Bronchial epithelial cell (primary cell): ENCODE results near the gene FAM204A. TPM values are rescaled to one million over a fixed set of nuclear protein-coding genes. Genes with fewer than 3 reads are reported as not detected.

Experiments used
- DNase-seq: peaks from one replicate; pipeline ENCODE4 v3.0.0-alpha.2; 2010; ENCODE audit warnings: low read depth
- FAIRE-seq: peaks from 2 replicates; lab custom pipeline; 2011; peaks lifted over from hg19 to GRCh38; lab: Jason Lieb, UNC
- H3K27me3 ChIP-seq: 2 replicates; pipeline ENCODE4 v1.5.1; 2011; ENCODE audit warnings: low read length; ENCODE audit not compliant: control insufficient read depth, insufficient read depth
- H3K36me3 ChIP-seq: 2 replicates; pipeline ENCODE4 v1.5.1; 2011; ENCODE audit warnings: low read length; ENCODE audit not compliant: control insufficient read depth, insufficient read depth
- H3K4me3 ChIP-seq: 2 replicates; pipeline ENCODE4 v1.5.1; 2011; ENCODE audit warnings: mild to moderate bottlenecking, low read depth, low read length, control low read depth
- CTCF ChIP-seq: IDR thresholded peaks from 2 replicates; pipeline ENCODE4 v1.5.1; 2011; ENCODE audit warnings: mild to moderate bottlenecking, moderate library complexity, low read length, control low read depth, inconsistent platforms; ENCODE audit not compliant: insufficient read depth, severe bottlenecking
- total RNA-seq: library from RNA; depleted of rRNA; stranded (reverse); fragments of >200 nt; gene quantifications from 2 replicates; pipeline ENCODE4 v1.2.1, GENCODE V29; 2014

Gene FAM204A
- total RNA-seq, 1 donor from 2014 or later = 51.9 TPM

GRCh38 chr10:118278649-118279048 lies 63.5 kb downstream of the FAM204A start:
- no peak for TF ChIP-seq CTCF
- Histone ChIP-seq H3K27me3 (no peaks in the 10 kb centered on the region), H3K36me3 (no peaks in the 10 kb centered on the region), H3K4me3 (no peak overlapping the region)
- DNase-seq = peak; percentile 76
- no peak for FAIRE-seq

- FAIRE-seq (no peak), DNase-seq (no peak)
- no peak overlapping the region for H3K4me3 ChIP-seq
- no peaks in the 10 kb centered on the region for H3K27me3 ChIP-seq
- TF ChIP-seq CTCF = no peak
- H3K36me3 ChIP-seq = no peaks in the 10 kb centered on the region
These were observed 64.3 kb downstream of the FAM204A start for GRCh38 chr10:118277871-118278270.

GRCh38 chr10:118276727-118277126 lies 65.4 kb downstream of the FAM204A start:
- H3K4me3 ChIP-seq = no peak overlapping the region
- no peak for TF ChIP-seq CTCF
- DNase-seq = no peak
- H3K36me3 ChIP-seq = no peaks in the 10 kb centered on the region
- no peak for FAIRE-seq
- H3K27me3 ChIP-seq = no peaks in the 10 kb centered on the region

GRCh38 chr10:118276204-118276603 lies 65.9 kb downstream of the FAM204A start:
- TF ChIP-seq CTCF = no peak
- FAIRE-seq (peak; percentile 43), DNase-seq (no peak)
- Histone ChIP-seq H3K36me3 (no peaks in the 10 kb centered on the region), H3K27me3 (no peaks in the 10 kb centered on the region), H3K4me3 (no peak overlapping the region)

- no peak for TF ChIP-seq CTCF
- DNase-seq (no peak), FAIRE-seq (no peak)
- Histone ChIP-seq H3K4me3 (no peak overlapping the region), H3K27me3 (no peaks in the 10 kb centered on the region), H3K36me3 (no peaks in the 10 kb centered on the region)
These were observed 68.5 kb downstream of the FAM204A start for GRCh38 chr10:118273662-118274061.

GRCh38 chr10:118272767-118273166 lies 69.4 kb downstream of the FAM204A start:
- Histone ChIP-seq H3K36me3 (no peaks in the 10 kb centered on the region), H3K4me3 (no peak overlapping the region), H3K27me3 (no peaks in the 10 kb centered on the region)
- no peak for FAIRE-seq
- TF ChIP-seq CTCF = no peak
- DNase-seq = no peak
